ENCODE measurements around the gene ZNF708.
"Not testable (repeated sequence)": the region's sequence is repeated elsewhere in the genome, so short reads cannot be mapped to it uniquely, and the experiment has no call there.

The ZNF708 gene

GRCh38 chr19:21328885-21329605 is at the start of gene ZNF708:
Gene ZNF708 (minus strand): TSS chr19:21329410. CDS start chr19:21329212, 198 bp downstream.
- DNase-seq (ENCODE audit: low spot score), result peak; percentile 95

- DNase-seq (ENCODE audit: low spot score), result no peak
Measured at GRCh38 chr19:21362291-21362690, 33.1 kb upstream of the ZNF708 start.

- DNase-seq (ENCODE audit: low spot score), result peak; percentile 95
Measured at GRCh38 chr19:21358768-21359451, 29.7 kb upstream of the ZNF708 start, which contains the start of gene ZNF738. Gene ZNF738 (plus strand): TSS chr19:21359000. CDS start chr19:21359141, 141 bp downstream.

- no peak for DNase-seq (ENCODE audit: low spot score)
Measured at GRCh38 chr19:21352830-21353229, 23.6 kb upstream of the ZNF708 start.

- DNase-seq (ENCODE audit: low spot score), result not testable (repeated sequence)
Measured at GRCh38 chr19:21344841-21345240, 15.6 kb upstream of the ZNF708 start.

- no peak for DNase-seq (ENCODE audit: low spot score)
Measured at GRCh38 chr19:21335721-21336120, 6.5 kb upstream of the ZNF708 start.

- no peak for DNase-seq (ENCODE audit: low spot score)
Measured at GRCh38 chr19:21328406-21328805, 804 bp downstream of the ZNF708 start.

- DNase-seq (ENCODE audit: low spot score), result no peak
Measured at GRCh38 chr19:21326169-21326568, 3.0 kb downstream of the ZNF708 start.

- DNase-seq (ENCODE audit: low spot score), result no peak
Measured at GRCh38 chr19:21323000-21323399, 6.2 kb downstream of the ZNF708 start.

- DNase-seq (ENCODE audit: low spot score), result peak; percentile 9
Measured at GRCh38 chr19:21322528-21322927, 6.7 kb downstream of the ZNF708 start.

GRCh38 chr19:21321996-21322395 is 7.2 kb downstream of the ZNF708 start:
- DNase-seq (ENCODE audit: low spot score), result peak; percentile 3

GRCh38 chr19:21321134-21321533 is 8.1 kb downstream of the ZNF708 start:
- no peak for DNase-seq (ENCODE audit: low spot score)

GRCh38 chr19:21317821-21318220 is 11.4 kb downstream of the ZNF708 start:
- DNase-seq (ENCODE audit: low spot score), result no peak

- no peak for DNase-seq (ENCODE audit: low spot score)
Measured at GRCh38 chr19:21314676-21315075, 14.5 kb downstream of the ZNF708 start.

- not testable (repeated sequence) for DNase-seq (ENCODE audit: low spot score)
Measured at GRCh38 chr19:21312807-21313206, 16.4 kb downstream of the ZNF708 start.

GRCh38 chr19:21308773-21309172 is 20.4 kb downstream of the ZNF708 start:
- no peak for DNase-seq (ENCODE audit: low spot score)

GRCh38 chr19:21306881-21307479 is 22.2 kb downstream of the ZNF708 start:
- DNase-seq (ENCODE audit: low spot score), result not testable (repeated sequence)

- not testable (repeated sequence) for DNase-seq (ENCODE audit: low spot score)
Measured at GRCh38 chr19:21293768-21294167, 35.4 kb downstream of the ZNF708 start.

- DNase-seq (ENCODE audit: low spot score), result no peak
Measured at GRCh38 chr19:21269813-21270212, 59.4 kb downstream of the ZNF708 start.

- DNase-seq (ENCODE audit: low spot score), result no peak
Measured at GRCh38 chr19:21264891-21265290, 64.3 kb downstream of the ZNF708 start.

GRCh38 chr19:21264416-21264815 is 64.8 kb downstream of the ZNF708 start:
- no peak for DNase-seq (ENCODE audit: low spot score)

- not testable (repeated sequence) for DNase-seq (ENCODE audit: low spot score)
Measured at GRCh38 chr19:21260848-21261381, 68.3 kb downstream of the ZNF708 start.

Data from AG20443 (cell line).